ENCODE results near the gene GCAT. TPM values are rescaled to one million over a fixed set of nuclear protein-coding genes. Genes with fewer than 3 reads are reported as not detected.

GCAT gene
- polyA plus RNA-seq, 1 donor (not counting 4 experiments of a cell fraction or from before 2014, with no cell fraction given), result 8.4 TPM

DNA sequence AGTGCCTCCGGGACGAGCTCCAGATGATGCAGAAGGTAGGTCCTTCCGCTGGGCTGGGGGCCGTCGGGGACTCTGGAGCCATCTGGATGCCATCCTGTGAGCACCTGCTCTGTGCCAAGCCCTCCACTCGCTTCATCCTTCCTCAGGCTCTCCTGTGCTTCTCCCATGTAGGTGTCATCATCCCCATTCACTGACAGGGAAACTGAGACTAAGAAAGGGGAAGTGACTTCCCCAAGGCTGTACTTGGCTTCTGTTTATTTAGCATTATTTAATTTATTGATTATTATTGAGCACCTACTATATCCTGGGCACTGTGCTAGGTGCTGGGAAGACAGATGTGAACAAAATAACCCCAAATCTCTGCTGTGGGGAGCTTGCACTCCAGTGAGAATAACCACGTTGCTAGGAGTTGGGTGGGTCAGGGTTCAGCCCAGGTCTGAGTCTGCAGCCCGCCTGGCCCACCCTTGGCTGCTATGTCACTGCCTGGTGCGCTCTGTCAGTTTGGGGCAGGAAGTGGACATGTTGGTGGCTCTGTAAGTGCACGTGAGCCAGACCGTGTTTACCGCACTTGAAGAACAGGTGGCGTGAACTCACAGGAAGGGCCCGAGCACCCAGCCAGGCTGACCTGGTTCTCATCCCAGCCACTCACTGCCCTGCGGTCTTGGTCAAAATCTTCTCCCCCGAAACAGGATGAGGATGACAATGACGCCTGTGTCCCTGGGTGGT, 35.9 kb upstream of the GCAT start:
- Histone ChIP-seq H3K4me3 (ENCODE audit: control insufficient read depth in 2 of 3, extremely low read depth in 1 of 3, insufficient read depth in 2 of 3, low read depth in 1 of 3, low read length in 3 of 3) (no peak overlapping the region), H3K9me1 (ENCODE audit: control insufficient read depth, extremely low read depth, insufficient read depth, low read length) (no peaks in the 10 kb centered on the region), H3K79me2 (ENCODE audit: control insufficient read depth, insufficient read depth, low read length) (no peaks in the 10 kb centered on the region), H3K9me3 (ENCODE audit: control insufficient read depth, low read depth, low read length) (no peaks in the 10 kb centered on the region), H3K36me3 (ENCODE audit: control insufficient read depth in 2 of 2, extremely low read depth in 1 of 2, insufficient read depth in 2 of 2, low read length in 2 of 2) (peaks cover 15 to 42% of the 10 kb centered on the region in 2 experiments), H4K20me1 (ENCODE audit: control insufficient read depth, extremely low read depth, insufficient read depth, low read length) (no peaks in the 10 kb centered on the region), H3K9ac (ENCODE audit: control insufficient read depth, extremely low read depth, insufficient read depth, low read length) (no peak overlapping the region), H3K4me1 (ENCODE audit: control insufficient read depth, extremely low read depth, insufficient read depth, low read length) (peaks cover 14% of the 10 kb centered on the region), H3K27me3 (ENCODE audit: control insufficient read depth, extremely low read depth, insufficient read depth, low read length) (no peaks in the 10 kb centered on the region), H3K4me2 (ENCODE audit: control insufficient read depth, extremely low read depth, insufficient read depth, low read depth, low read length) (no peak overlapping the region), H2AFZ (ENCODE audit: control insufficient read depth, low read length) (no peak overlapping the region), H3K27ac (ENCODE audit: control insufficient read depth, insufficient read depth, low read length) (no peak overlapping the region)
- no peak for DNase-seq (ENCODE audit: low read depth, low spot score)
- FAIRE-seq, result no peak
- TF ChIP-seq, protein P1, sequence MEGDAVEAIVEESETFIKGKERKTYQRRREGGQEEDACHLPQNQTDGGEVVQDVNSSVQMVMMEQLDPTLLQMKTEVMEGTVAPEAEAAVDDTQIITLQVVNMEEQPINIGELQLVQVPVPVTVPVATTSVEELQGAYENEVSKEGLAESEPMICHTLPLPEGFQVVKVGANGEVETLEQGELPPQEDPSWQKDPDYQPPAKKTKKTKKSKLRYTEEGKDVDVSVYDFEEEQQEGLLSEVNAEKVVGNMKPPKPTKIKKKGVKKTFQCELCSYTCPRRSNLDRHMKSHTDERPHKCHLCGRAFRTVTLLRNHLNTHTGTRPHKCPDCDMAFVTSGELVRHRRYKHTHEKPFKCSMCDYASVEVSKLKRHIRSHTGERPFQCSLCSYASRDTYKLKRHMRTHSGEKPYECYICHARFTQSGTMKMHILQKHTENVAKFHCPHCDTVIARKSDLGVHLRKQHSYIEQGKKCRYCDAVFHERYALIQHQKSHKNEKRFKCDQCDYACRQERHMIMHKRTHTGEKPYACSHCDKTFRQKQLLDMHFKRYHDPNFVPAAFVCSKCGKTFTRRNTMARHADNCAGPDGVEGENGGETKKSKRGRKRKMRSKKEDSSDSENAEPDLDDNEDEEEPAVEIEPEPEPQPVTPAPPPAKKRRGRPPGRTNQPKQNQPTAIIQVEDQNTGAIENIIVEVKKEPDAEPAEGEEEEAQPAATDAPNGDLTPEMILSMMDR (optimal IDR thresholded peaks at IDR 0.05 in 1 of 3, IDR thresholded peaks at IDR 0.05 in 1 of 3, conservative IDR thresholded peaks at IDR 0.05 in 1 of 3; ENCODE audit: extremely low read depth in 1 of 3, insufficient read depth in 2 of 3, low read length in 3 of 3), result no peak
- TF ChIP-seq EZH2 (IDR thresholded peaks at IDR 0.05; ENCODE audit: low read length), result no peak
- dilution Hi-C loops (cut with MboI; ENCODE audit: extremely low pct_ligation_motif_present, low sequenced_read_pairs), result no loop called here

DNA sequence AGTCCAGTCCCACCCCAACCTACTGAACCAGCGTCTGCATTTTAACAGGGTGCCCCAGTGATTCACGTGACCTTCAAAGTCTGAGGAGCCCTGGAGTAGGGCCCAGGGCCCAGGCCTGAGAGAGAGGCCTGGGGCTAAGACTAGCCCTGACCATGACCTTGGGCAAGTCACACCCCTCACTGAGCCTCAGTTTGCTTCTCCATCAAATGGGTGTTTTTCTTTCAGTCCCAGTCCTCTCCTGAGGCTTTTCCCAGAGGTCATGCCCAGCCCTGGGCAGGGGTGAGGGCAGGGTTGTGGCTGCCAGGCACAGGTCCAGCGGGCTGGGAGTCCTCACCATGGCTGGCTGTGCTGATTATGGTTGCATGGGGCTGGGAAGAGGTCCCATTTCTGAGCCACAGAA, 33.0 kb upstream of the GCAT start:
- Histone ChIP-seq H3K79me2 (ENCODE audit: control insufficient read depth, insufficient read depth, low read length) (no peaks in the 10 kb centered on the region), H3K4me2 (ENCODE audit: control insufficient read depth, extremely low read depth, insufficient read depth, low read depth, low read length) (no peak overlapping the region), H4K20me1 (ENCODE audit: control insufficient read depth, extremely low read depth, insufficient read depth, low read length) (no peaks in the 10 kb centered on the region), H3K36me3 (ENCODE audit: control insufficient read depth in 2 of 2, extremely low read depth in 1 of 2, insufficient read depth in 2 of 2, low read length in 2 of 2) (peaks cover 6 to 27% of the 10 kb centered on the region in 2 experiments), H3K4me3 (ENCODE audit: control insufficient read depth in 2 of 3, extremely low read depth in 1 of 3, insufficient read depth in 2 of 3, low read depth in 1 of 3, low read length in 3 of 3) (no peak overlapping the region), H3K9ac (ENCODE audit: control insufficient read depth, extremely low read depth, insufficient read depth, low read length) (no peak overlapping the region), H3K9me3 (ENCODE audit: control insufficient read depth, low read depth, low read length) (no peaks in the 10 kb centered on the region), H3K9me1 (ENCODE audit: control insufficient read depth, extremely low read depth, insufficient read depth, low read length) (no peaks in the 10 kb centered on the region), H3K27ac (ENCODE audit: control insufficient read depth, insufficient read depth, low read length) (no peak overlapping the region), H3K27me3 (ENCODE audit: control insufficient read depth, extremely low read depth, insufficient read depth, low read length) (no peaks in the 10 kb centered on the region), H2AFZ (ENCODE audit: control insufficient read depth, low read length) (no peak overlapping the region), H3K4me1 (ENCODE audit: control insufficient read depth, extremely low read depth, insufficient read depth, low read length) (peaks cover 28% of the 10 kb centered on the region)
- DNase-seq (ENCODE audit: low read depth, low spot score) (no peak), FAIRE-seq (no peak)
- dilution Hi-C loops (cut with MboI; ENCODE audit: extremely low pct_ligation_motif_present, low sequenced_read_pairs), result no loop called here
- no peak for TF ChIP-seq EZH2 (IDR thresholded peaks at IDR 0.05; ENCODE audit: low read length)
- TF ChIP-seq, protein P1 (optimal IDR thresholded peaks at IDR 0.05 in 1 of 3, IDR thresholded peaks at IDR 0.05 in 1 of 3, conservative IDR thresholded peaks at IDR 0.05 in 1 of 3; ENCODE audit: extremely low read depth in 1 of 3, insufficient read depth in 2 of 3, low read length in 3 of 3), result no peak
